GM12874 (cell line): ENCODE measurements around the gene NUMBL.

Source experiments
- TF ChIP-seq, protein P1 (sequence below): IDR thresholded peaks from 2 replicates; pipeline ENCODE4 v1.5.1; 2011; ENCODE audit warnings: low read depth, mild to moderate bottlenecking, control low read depth, low read length, moderate library complexity; ENCODE audit not compliant: insufficient read depth

The NUMBL gene

DNA sequence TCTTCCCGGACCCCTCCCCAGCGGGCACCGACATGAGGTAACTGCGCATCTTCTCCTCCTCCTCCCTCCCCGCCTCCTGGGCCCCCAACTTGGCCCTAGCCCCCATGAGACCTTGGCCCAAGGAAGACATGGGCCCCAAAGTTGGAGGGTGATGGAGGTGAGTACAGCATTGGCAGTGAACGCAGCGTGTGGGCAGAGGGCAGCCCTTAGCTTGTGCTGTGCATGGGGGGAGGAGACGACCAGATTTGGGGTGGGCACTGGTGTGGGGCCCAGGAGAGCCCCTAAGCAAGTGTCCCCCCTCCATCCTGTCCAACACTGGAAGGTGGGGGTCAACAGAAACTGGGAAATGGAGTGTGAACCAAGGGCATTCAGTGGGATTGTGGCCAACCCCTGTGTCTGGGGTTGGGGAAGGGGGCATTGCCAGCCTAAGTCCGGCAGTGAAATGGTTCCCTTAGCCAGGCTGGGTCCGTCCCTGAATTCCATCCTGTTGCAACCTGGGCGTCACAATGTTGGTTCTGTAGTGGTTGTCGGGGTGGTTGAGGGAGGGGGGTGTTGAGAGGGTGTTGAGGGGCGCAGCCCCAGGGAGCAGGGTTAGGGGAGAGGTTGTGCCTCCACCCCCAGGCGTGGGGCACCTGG lies 23.5 kb downstream of the NUMBL start:
- TF ChIP-seq, protein P1, sequence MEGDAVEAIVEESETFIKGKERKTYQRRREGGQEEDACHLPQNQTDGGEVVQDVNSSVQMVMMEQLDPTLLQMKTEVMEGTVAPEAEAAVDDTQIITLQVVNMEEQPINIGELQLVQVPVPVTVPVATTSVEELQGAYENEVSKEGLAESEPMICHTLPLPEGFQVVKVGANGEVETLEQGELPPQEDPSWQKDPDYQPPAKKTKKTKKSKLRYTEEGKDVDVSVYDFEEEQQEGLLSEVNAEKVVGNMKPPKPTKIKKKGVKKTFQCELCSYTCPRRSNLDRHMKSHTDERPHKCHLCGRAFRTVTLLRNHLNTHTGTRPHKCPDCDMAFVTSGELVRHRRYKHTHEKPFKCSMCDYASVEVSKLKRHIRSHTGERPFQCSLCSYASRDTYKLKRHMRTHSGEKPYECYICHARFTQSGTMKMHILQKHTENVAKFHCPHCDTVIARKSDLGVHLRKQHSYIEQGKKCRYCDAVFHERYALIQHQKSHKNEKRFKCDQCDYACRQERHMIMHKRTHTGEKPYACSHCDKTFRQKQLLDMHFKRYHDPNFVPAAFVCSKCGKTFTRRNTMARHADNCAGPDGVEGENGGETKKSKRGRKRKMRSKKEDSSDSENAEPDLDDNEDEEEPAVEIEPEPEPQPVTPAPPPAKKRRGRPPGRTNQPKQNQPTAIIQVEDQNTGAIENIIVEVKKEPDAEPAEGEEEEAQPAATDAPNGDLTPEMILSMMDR: no peak

DNA sequence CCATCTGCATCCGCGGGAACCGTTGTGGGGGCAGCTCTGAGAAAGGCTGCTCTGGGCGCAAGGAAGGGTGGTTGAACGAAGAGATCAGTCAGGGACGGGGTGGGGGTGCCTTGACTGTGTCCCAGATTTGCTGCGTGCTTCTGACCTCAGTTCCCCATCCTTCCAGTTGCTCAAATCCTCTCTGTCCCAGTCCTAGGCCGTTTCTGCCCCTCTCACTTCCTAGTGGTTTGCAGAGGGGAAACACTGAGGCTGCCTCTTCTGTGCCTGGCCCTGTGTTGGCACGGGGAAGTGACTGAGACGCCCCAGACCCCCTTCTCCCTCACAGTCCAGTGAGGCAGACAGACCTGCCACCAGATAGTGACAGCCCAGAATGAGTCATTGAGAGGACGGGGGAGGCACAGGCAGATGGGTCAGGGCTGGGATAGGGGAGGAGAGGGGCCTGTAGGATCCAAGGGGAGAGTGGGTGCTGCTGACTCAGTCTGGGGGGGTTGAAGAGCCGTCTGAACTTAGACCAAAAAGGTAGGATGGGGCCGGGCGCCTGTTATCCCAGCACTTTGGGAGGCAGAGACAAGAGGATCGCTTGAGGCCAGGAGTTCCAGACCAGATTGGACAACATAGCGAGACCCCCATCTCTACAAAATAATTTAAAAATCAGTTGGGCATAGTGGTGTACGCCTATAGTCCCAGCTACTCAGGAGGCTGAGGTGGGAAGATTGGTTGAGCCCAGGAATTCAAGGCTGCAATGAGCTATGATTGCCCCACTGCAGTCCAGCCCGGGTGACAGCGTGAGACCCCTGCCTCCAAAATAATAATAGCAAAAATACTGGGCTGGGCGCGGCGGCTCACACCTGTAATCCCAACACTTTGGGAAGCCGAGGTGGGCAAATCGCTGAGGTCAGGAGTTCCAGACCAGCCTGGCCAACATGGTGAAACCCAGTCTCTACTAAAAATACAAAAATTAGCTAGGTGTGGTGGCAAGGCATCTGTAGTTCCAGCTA lies 26.5 kb downstream of the NUMBL start:
- TF ChIP-seq, protein P1: no peak

DNA sequence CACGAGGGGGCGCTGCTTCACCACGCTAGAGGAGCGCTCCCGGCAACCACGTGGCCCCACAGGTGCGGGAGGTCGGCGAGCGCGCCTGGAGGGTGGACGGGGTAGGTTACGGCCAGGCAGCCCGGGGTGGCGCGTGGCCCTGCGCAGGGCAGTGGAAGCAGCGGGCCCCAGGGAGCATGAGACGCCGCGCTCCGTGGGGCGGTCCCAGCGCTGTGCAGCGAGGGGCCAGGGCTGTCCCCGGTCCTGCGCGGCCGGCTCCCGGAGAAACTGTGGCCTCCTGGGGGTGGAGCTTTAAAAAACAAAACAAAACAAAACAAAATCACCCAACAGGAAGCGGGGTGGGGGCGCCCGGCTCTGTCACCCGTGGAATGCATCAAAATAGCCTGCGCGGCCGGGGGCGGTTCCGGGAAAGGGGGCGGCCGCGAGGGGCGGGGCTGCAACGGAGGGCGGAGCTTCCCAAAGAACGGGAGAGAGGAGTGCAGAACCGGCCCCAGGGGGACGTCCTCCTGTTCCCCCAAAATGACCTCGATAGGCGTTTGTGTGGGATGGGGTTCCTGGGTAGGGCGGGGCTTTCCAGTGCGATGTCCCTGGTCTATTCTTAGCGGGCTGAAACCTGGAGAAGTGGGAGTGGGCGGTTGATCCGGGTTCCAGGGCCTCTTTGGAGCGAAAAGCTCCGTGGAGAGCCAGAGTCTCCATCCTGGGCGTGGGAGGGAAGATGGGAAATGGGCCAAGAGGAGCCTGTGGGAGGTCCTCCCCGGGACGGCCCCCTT lies 27.3 kb downstream of the NUMBL start:
- TF ChIP-seq, protein P1: peak; percentile 94

DNA sequence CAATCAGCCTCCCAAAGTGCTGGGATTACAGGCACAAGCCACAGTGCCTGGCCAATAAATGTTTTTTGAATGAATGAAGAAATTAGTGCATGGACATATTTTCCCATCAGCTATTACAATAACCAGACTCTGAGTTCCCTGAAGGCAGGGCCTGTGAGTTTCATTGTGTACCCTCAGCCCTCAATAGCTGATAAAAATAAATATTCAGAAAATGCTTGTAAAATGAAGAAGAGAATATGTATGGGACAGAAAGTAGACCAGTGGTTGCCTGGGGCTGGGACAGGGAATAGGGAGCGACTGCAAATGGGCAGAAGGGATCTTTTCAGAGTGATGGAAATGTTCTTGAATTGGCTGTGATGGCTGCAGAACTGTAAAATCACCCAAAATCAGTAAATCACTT lies 28.8 kb downstream of the NUMBL start:
- TF ChIP-seq, protein P1: no peak

DNA sequence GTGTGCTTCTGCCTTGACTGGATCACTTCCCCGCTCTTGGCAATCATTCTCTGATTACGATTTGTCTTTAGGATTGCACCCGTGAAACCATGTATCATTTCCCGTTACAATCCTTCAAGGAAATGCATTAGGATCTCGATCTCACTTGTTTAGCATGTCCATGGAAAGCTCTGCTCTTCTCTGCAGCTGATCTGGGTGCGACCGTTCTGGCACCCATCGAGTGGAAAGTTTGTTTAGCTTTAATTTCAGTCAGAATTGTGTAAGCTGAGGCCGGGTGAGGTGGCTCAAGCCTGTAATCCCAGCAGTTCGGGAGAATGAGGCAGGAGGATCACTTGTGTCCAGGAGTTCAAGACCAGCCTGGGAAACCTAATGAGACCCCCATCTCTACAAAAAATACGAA lies 30.9 kb downstream of the NUMBL start:
- TF ChIP-seq, protein P1: no peak

DNA sequence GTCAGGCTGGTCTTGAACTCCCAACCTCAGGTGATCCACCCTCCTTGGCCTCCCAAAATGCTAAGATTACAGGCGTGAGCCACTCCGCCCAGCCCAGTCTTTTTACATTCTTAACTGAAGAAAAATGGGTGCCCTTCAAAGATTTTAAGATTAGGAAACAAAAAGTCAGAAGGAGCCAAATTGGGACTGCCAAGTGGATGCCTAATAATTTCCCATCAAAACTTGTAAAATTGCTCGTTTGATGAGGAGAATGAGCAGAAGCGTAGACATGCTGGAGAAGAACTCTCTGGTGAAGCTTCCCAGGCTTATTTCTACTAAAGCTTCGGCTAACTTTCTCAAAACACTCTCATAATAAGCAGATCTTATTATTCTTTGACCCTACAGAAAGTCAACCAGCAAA lies 31.3 kb downstream of the NUMBL start:
- TF ChIP-seq, protein P1: no peak

DNA sequence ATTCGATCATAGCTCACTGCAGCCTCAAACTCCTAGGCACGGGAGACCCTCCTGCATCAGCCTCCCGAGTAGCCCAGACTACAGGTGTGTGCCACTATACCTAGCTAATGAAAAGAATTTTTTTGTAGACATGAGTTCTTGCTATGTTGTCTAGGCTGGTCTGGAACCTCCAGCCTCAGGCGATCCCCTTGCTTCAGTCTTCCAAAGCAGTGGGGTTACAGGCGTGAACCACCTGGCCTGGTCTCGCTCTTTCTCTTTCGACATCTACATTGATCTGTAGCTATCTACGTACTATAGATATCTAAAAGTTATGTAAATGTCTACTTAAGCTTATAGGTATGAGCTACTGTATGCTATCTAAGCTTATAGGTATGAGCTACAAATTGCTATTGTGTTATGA lies 32.4 kb downstream of the NUMBL start:
- TF ChIP-seq, protein P1: no peak
